ENCODE data around the gene RANBP17. TPM values are rescaled to one million over a fixed set of nuclear protein-coding genes. Genes with fewer than 3 reads are reported as not detected.
"Not testable (repeated sequence)": the region's sequence is repeated elsewhere in the genome, so short reads cannot be mapped to it uniquely, and the experiment has no call there.

RANBP17 gene
- polyA plus RNA-seq, 4 donors = 0.67 to 6.1 (median 1.2) TPM

DNA sequence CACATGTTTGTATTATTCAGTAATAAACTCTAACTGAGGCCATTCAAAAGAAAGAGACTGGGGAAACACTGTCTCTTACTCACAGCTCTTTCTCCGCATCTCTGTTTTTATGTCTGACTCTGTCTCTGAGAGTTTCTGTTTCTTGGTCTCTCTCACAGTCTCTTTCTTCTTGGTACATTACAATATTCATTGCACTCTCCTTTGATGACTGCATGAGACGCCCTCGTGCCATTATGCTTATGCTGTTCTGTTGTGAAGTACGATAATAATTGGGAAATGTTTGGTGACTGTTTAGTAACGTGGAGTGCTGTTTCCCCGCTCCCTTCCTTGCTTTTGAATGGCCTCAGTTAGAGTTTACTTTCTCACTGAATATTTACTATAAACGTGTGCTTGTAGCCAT is 421.9 kb downstream of the RANBP17 start:
- no peaks in the 10 kb centered on the region for H3K27me3 ChIP-seq (ENCODE audit: control insufficient read depth in 3 of 3, insufficient read depth in 3 of 3, low read length in 3 of 3)
- H3K9me3 ChIP-seq (ENCODE audit: control insufficient read depth in 2 of 2, insufficient read depth in 1 of 2, low read depth in 1 of 2, low read length in 1 of 2) = no peaks in the 10 kb centered on the region
- no peak for FAIRE-seq
- 88 to 92% (median 90%) methylated on average over 7 of the region's 7 CpGs for WGBS, 3 donors
- H3K4me1 ChIP-seq (ENCODE audit: control insufficient read depth in 3 of 3, insufficient read depth in 2 of 3, low read depth in 1 of 3, low read length in 2 of 3) = no peaks in the 10 kb centered on the region
- H3K27ac ChIP-seq (ENCODE audit: low read depth in 1 of 3, low read length in 2 of 3) = no peak overlapping the region
- no peaks in the 10 kb centered on the region for H3K36me3 ChIP-seq (ENCODE audit: control insufficient read depth in 3 of 3, insufficient read depth in 2 of 3, low read depth in 1 of 3, low read length in 3 of 3)
- no peak overlapping the region for H3K4me3 ChIP-seq (ENCODE audit: low read depth in 1 of 3, low read length in 3 of 3)
- no peak for DNase-seq

DNA sequence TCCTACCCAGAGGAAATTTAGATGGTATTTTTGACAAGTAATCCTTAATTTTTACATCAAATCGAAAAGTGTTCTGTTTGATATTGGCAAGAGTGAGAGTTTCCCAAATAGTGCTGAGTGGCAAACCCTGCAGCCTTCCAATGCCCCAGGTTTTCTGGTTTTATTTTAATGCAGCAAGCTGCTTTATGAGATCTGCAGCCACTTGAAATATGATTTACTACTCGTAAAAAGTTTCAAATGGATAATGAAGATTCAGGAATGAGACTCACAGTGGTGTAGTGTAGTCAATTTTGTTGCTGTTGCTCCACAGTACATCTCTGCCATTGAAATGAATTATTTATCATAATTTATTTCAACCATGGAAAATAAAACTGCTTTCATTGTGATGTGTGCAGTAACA is 423.6 kb downstream of the RANBP17 start:
- H3K27ac ChIP-seq (ENCODE audit: low read depth in 1 of 3, low read length in 2 of 3) = no peak overlapping the region
- DNase-seq = no peak
- FAIRE-seq = no peak
- H3K4me3 ChIP-seq (ENCODE audit: low read depth in 1 of 3, low read length in 3 of 3) = no peak overlapping the region
- H3K36me3 ChIP-seq (ENCODE audit: control insufficient read depth in 3 of 3, insufficient read depth in 2 of 3, low read depth in 1 of 3, low read length in 3 of 3) = no peaks in the 10 kb centered on the region
- H3K9me3 ChIP-seq (ENCODE audit: control insufficient read depth in 2 of 2, insufficient read depth in 1 of 2, low read depth in 1 of 2, low read length in 1 of 2) = no peaks in the 10 kb centered on the region
- H3K4me1 ChIP-seq (ENCODE audit: control insufficient read depth in 3 of 3, insufficient read depth in 2 of 3, low read depth in 1 of 3, low read length in 2 of 3) = no peaks in the 10 kb centered on the region
- H3K27me3 ChIP-seq (ENCODE audit: control insufficient read depth in 3 of 3, insufficient read depth in 3 of 3, low read length in 3 of 3) = no peaks in the 10 kb centered on the region
- 87 to 89% (median 89%) methylated on average over 2 of the region's 2 CpGs for WGBS, 3 donors

GRCh38 chr5:171288066-171288465 is 426.2 kb downstream of the RANBP17 start:
- Histone ChIP-seq H3K4me1 (ENCODE audit: control insufficient read depth in 3 of 3, insufficient read depth in 2 of 3, low read depth in 1 of 3, low read length in 2 of 3) (no peaks in the 10 kb centered on the region), H3K27ac (ENCODE audit: low read depth in 1 of 3, low read length in 2 of 3) (no peak overlapping the region), H3K4me3 (ENCODE audit: low read depth in 1 of 3, low read length in 3 of 3) (no peak overlapping the region), H3K27me3 (ENCODE audit: control insufficient read depth in 3 of 3, insufficient read depth in 3 of 3, low read length in 3 of 3) (no peaks in the 10 kb centered on the region), H3K9me3 (ENCODE audit: control insufficient read depth in 2 of 2, insufficient read depth in 1 of 2, low read depth in 1 of 2, low read length in 1 of 2) (no peaks in the 10 kb centered on the region), H3K36me3 (ENCODE audit: control insufficient read depth in 3 of 3, insufficient read depth in 2 of 3, low read depth in 1 of 3, low read length in 3 of 3) (no peaks in the 10 kb centered on the region)
- no peak for DNase-seq
- no peak for FAIRE-seq
- WGBS, 3 donors = 64 to 89% (median 89%) methylated on average over 2 of the region's 2 CpGs

GRCh38 chr5:171291371-171291770 is 429.6 kb downstream of the RANBP17 start:
- Histone ChIP-seq H3K9me3 (ENCODE audit: control insufficient read depth in 2 of 2, insufficient read depth in 1 of 2, low read depth in 1 of 2, low read length in 1 of 2) (no peaks in the 10 kb centered on the region), H3K27ac (ENCODE audit: low read depth in 1 of 3, low read length in 2 of 3) (no peak overlapping the region), H3K27me3 (ENCODE audit: control insufficient read depth in 3 of 3, insufficient read depth in 3 of 3, low read length in 3 of 3) (no peaks in the 10 kb centered on the region), H3K4me3 (ENCODE audit: low read depth in 1 of 3, low read length in 3 of 3) (no peak overlapping the region), H3K36me3 (ENCODE audit: control insufficient read depth in 3 of 3, insufficient read depth in 2 of 3, low read depth in 1 of 3, low read length in 3 of 3) (no peaks in the 10 kb centered on the region), H3K4me1 (ENCODE audit: control insufficient read depth in 3 of 3, insufficient read depth in 2 of 3, low read depth in 1 of 3, low read length in 2 of 3) (peaks cover 0 to 2% (median 0%) of the 10 kb centered on the region in 3 donors)
- DNase-seq (no peak), FAIRE-seq (no peak)
- 94 to 97% (median 95%) methylated on average over 4 of the region's 4 CpGs for WGBS, 3 donors

GRCh38 chr5:171295299-171295698 is 433.5 kb downstream of the RANBP17 start:
- 12 to 41% (median 23%) methylated on average over 1 of the region's 1 CpG for WGBS, 3 donors
- Histone ChIP-seq H3K36me3 (ENCODE audit: control insufficient read depth in 3 of 3, insufficient read depth in 2 of 3, low read depth in 1 of 3, low read length in 3 of 3) (no peaks in the 10 kb centered on the region), H3K27ac (ENCODE audit: low read depth in 1 of 3, low read length in 2 of 3) (no peak overlapping the region), H3K9me3 (ENCODE audit: control insufficient read depth in 2 of 2, insufficient read depth in 1 of 2, low read depth in 1 of 2, low read length in 1 of 2) (no peaks in the 10 kb centered on the region), H3K27me3 (ENCODE audit: control insufficient read depth in 3 of 3, insufficient read depth in 3 of 3, low read length in 3 of 3) (no peaks in the 10 kb centered on the region), H3K4me3 (ENCODE audit: low read depth in 1 of 3, low read length in 3 of 3) (no peak overlapping the region), H3K4me1 (ENCODE audit: control insufficient read depth in 3 of 3, insufficient read depth in 2 of 3, low read depth in 1 of 3, low read length in 2 of 3) (peaks cover 0 to 2% (median 0%) of the 10 kb centered on the region in 3 donors)
- no peak for DNase-seq
- FAIRE-seq = no peak

DNA sequence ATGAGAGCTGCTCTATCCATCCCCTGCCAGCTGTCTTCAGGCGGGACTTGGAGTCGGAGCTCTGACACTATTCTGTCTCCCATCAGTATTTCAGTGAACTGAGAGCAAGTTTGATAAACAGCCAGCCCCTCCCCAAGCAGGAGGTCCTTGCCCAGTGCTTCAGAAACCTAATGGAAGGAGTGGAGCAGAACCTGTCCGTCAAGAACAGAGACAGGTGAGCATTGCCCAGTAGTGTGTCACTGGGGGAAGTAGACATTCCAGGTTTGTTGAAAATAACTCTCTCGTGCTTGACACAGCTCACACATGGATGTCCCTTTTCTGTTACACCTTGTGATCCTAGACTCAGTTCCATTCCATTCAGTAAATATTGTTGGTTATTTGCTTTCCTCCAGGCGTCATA is 434.0 kb downstream of the RANBP17 start:
- H3K9me3 ChIP-seq (ENCODE audit: control insufficient read depth in 2 of 2, insufficient read depth in 1 of 2, low read depth in 1 of 2, low read length in 1 of 2) = no peaks in the 10 kb centered on the region
- FAIRE-seq (no peak), DNase-seq (no peak)
- H3K27ac ChIP-seq (ENCODE audit: low read depth in 1 of 3, low read length in 2 of 3) = no peak overlapping the region
- no peaks in the 10 kb centered on the region for H3K36me3 ChIP-seq (ENCODE audit: control insufficient read depth in 3 of 3, insufficient read depth in 2 of 3, low read depth in 1 of 3, low read length in 3 of 3)
- no peak overlapping the region for H3K4me3 ChIP-seq (ENCODE audit: low read depth in 1 of 3, low read length in 3 of 3)
- no peaks in the 10 kb centered on the region for H3K27me3 ChIP-seq (ENCODE audit: control insufficient read depth in 3 of 3, insufficient read depth in 3 of 3, low read length in 3 of 3)
- WGBS, 3 donors = 67 to 73% (median 71%) methylated on average over 5 of the region's 5 CpGs
- peaks cover 0 to 2% (median 0%) of the 10 kb centered on the region in 3 donors for H3K4me1 ChIP-seq (ENCODE audit: control insufficient read depth in 3 of 3, insufficient read depth in 2 of 3, low read depth in 1 of 3, low read length in 2 of 3)

- H3K9me3 ChIP-seq (ENCODE audit: control insufficient read depth in 2 of 2, insufficient read depth in 1 of 2, low read depth in 1 of 2, low read length in 1 of 2); H3K27ac ChIP-seq (ENCODE audit: low read depth in 1 of 3, low read length in 2 of 3); FAIRE-seq; H3K4me3 ChIP-seq (ENCODE audit: low read depth in 1 of 3, low read length in 3 of 3); H3K27me3 ChIP-seq (ENCODE audit: control insufficient read depth in 3 of 3, insufficient read depth in 3 of 3, low read length in 3 of 3); H3K36me3 ChIP-seq (ENCODE audit: control insufficient read depth in 3 of 3, insufficient read depth in 2 of 3, low read depth in 1 of 3, low read length in 3 of 3); DNase-seq; H3K4me1 ChIP-seq (ENCODE audit: control insufficient read depth in 3 of 3, insufficient read depth in 2 of 3, low read depth in 1 of 3, low read length in 2 of 3): not testable (repeated sequence)
- 94 to 97% (median 95%) methylated on average over 6 of the region's 6 CpGs for WGBS, 3 donors
Observed at GRCh38 chr5:171297941-171298340, 436.1 kb downstream of the RANBP17 start.

GRCh38 chr5:171299228-171299627 is 437.4 kb downstream of the RANBP17 start:
- H3K27me3 ChIP-seq (ENCODE audit: control insufficient read depth in 3 of 3, insufficient read depth in 3 of 3, low read length in 3 of 3) = peaks cover 0 to 4% (median 4%) of the 10 kb centered on the region in 3 donors
- 80 to 88% (median 85%) methylated on average over 4 of the region's 4 CpGs for whole genome bisulfite sequencing, 3 donors
- H3K4me3 ChIP-seq (ENCODE audit: low read depth in 1 of 3, low read length in 3 of 3) = no peak overlapping the region
- peaks cover 0 to 2% (median 0%) of the 10 kb centered on the region in 3 donors for H3K36me3 ChIP-seq (ENCODE audit: control insufficient read depth in 3 of 3, insufficient read depth in 2 of 3, low read depth in 1 of 3, low read length in 3 of 3)
- H3K27ac ChIP-seq (ENCODE audit: low read depth in 1 of 3, low read length in 2 of 3) = no peak overlapping the region
- DNase-seq = no peak
- H3K9me3 ChIP-seq (ENCODE audit: control insufficient read depth in 2 of 2, insufficient read depth in 1 of 2, low read depth in 1 of 2, low read length in 1 of 2) = no peaks in the 10 kb centered on the region
- FAIRE-seq = no peak
- H3K4me1 ChIP-seq (ENCODE audit: control insufficient read depth in 3 of 3, insufficient read depth in 2 of 3, low read depth in 1 of 3, low read length in 2 of 3) = peaks cover 0 to 2% (median 0%) of the 10 kb centered on the region in 3 donors

- DNase-seq = no peak
- FAIRE-seq = no peak
- 50 to 79% (median 54%) methylated on average over 2 of the region's 2 CpGs for WGBS, 3 donors
Observed at GRCh38 chr5:171299851-171300250, 438.0 kb downstream of the RANBP17 start.

More at GRCh38 chr5:171299851-171300250, 438.0 kb downstream of the RANBP17 start:
- no peak overlapping the region for H3K27ac ChIP-seq (ENCODE audit: low read depth in 1 of 3, low read length in 2 of 3)
- H3K4me3 ChIP-seq (ENCODE audit: low read depth in 1 of 3, low read length in 3 of 3) = no peak overlapping the region
- H3K9me3 ChIP-seq (ENCODE audit: control insufficient read depth in 2 of 2, insufficient read depth in 1 of 2, low read depth in 1 of 2, low read length in 1 of 2) = no peaks in the 10 kb centered on the region
- peaks cover 0 to 10% (median 10%) of the 10 kb centered on the region in 3 donors for H3K27me3 ChIP-seq (ENCODE audit: control insufficient read depth in 3 of 3, insufficient read depth in 3 of 3, low read length in 3 of 3)
- peaks cover 0 to 2% (median 0%) of the 10 kb centered on the region in 3 donors for H3K36me3 ChIP-seq (ENCODE audit: control insufficient read depth in 3 of 3, insufficient read depth in 2 of 3, low read depth in 1 of 3, low read length in 3 of 3)
- H3K4me1 ChIP-seq (ENCODE audit: control insufficient read depth in 3 of 3, insufficient read depth in 2 of 3, low read depth in 1 of 3, low read length in 2 of 3) = peaks cover 0 to 2% (median 0%) of the 10 kb centered on the region in 3 donors
